ENCODE measurements around the gene ESPNL.

Gene ESPNL

GRCh38 chr2:238173692-238174091 is 73.6 kb downstream of the ESPNL start:
- no peak for DNase-seq

GRCh38 chr2:238174291-238174690 is 74.2 kb downstream of the ESPNL start:
- DNase-seq, result no peak

- no peak for DNase-seq
Measured at GRCh38 chr2:238174701-238175100, 74.6 kb downstream of the ESPNL start.

- DNase-seq, result no peak
Measured at GRCh38 chr2:238176613-238177012, 76.5 kb downstream of the ESPNL start.

- no peak for DNase-seq
Measured at GRCh38 chr2:238180554-238180953, 80.4 kb downstream of the ESPNL start.

GRCh38 chr2:238182362-238182761 is 82.2 kb downstream of the ESPNL start:
- no peak for DNase-seq

All from activated effector memory CD4-positive, alpha-beta T cell treated with Interleukin-2 at 50 U/mL for 16 hours (primary cell).